GM12801 (cell line): Measurements from ENCODE around the gene PTPRT.

Source experiments
- CTCF ChIP-seq: IDR thresholded peaks from one replicate; pipeline ENCODE4 v1.5.1; 2011; ENCODE audit warnings: control low read depth; ENCODE audit not compliant: insufficient read length; ENCODE audit errors: extremely low read depth

Gene PTPRT

GRCh38 chr20:42957704-42958095 is 232.0 kb downstream of the PTPRT start:
- no peak for TF ChIP-seq CTCF

GRCh38 chr20:42957018-42957703 is 232.5 kb downstream of the PTPRT start:
- TF ChIP-seq CTCF = no peak

- no peak for TF ChIP-seq CTCF
Observed at GRCh38 chr20:42955713-42956112, 234.0 kb downstream of the PTPRT start.

- TF ChIP-seq CTCF = no peak
Observed at GRCh38 chr20:42954951-42955350, 234.8 kb downstream of the PTPRT start.

GRCh38 chr20:42949950-42950349 is 239.8 kb downstream of the PTPRT start:
- TF ChIP-seq CTCF = no peak

- no peak for TF ChIP-seq CTCF
Observed at GRCh38 chr20:42945234-42945994, 244.3 kb downstream of the PTPRT start.

- TF ChIP-seq CTCF = no peak
Observed at GRCh38 chr20:42941629-42942028, 248.1 kb downstream of the PTPRT start.
